Putamen (tissue), 1 donor: ENCODE results near the gene E2F2.
"Not testable (repeated sequence)": the region's sequence is repeated elsewhere in the genome, so short reads cannot be mapped to it uniquely, and the experiment has no call there.

ENCODE experiments used
- DNase-seq: peaks from one replicate; pipeline ENCODE4 v3.0.0-alpha.2; 2016; ENCODE audit warnings: low spot score

E2F2 gene

GRCh38 chr1:23546897-23547584, 16.0 kb upstream of the E2F2 start:
- no peak for DNase-seq

GRCh38 chr1:23545851-23546250, 14.8 kb upstream of the E2F2 start:
- no peak for DNase-seq

- DNase-seq: no peak
Observed at GRCh38 chr1:23544444-23545389, 13.7 kb upstream of the E2F2 start.

GRCh38 chr1:23543707-23544443, 12.8 kb upstream of the E2F2 start:
- no peak for DNase-seq

- not testable (repeated sequence) for DNase-seq
Observed at GRCh38 chr1:23542940-23543339, 11.9 kb upstream of the E2F2 start.

GRCh38 chr1:23539698-23540266, 8.7 kb upstream of the E2F2 start:
- peak; percentile 76 for DNase-seq

GRCh38 chr1:23537296-23537973, 6.4 kb upstream of the E2F2 start:
- no peak for DNase-seq

GRCh38 chr1:23533246-23534023, 2.4 kb upstream of the E2F2 start:
- DNase-seq: no peak

- no peak for DNase-seq
Observed at GRCh38 chr1:23531562-23532094, 595 bp upstream of the E2F2 start.

GRCh38 chr1:23530087-23530746, 816 bp downstream of the E2F2 start:
- no peak for DNase-seq

- DNase-seq: no peak
Observed at GRCh38 chr1:23529146-23530086, 1.6 kb downstream of the E2F2 start.

- DNase-seq: no peak
Observed at GRCh38 chr1:23528250-23528978, 2.6 kb downstream of the E2F2 start.

GRCh38 chr1:23527900-23528249, 3.2 kb downstream of the E2F2 start:
- DNase-seq: no peak

GRCh38 chr1:23527366-23527765, 3.7 kb downstream of the E2F2 start:
- DNase-seq: no peak

GRCh38 chr1:23526329-23527041, 4.5 kb downstream of the E2F2 start:
- no peak for DNase-seq

- DNase-seq: no peak
Observed at GRCh38 chr1:23525558-23526250, 5.3 kb downstream of the E2F2 start.
